DMS53 treated with DMSO at 0.1 percent for 48 hours (cell line): ENCODE measurements around the gene TMEM269.

ENCODE experiments used
- DNase-seq: peaks from one replicate; lab custom pipeline; 2025; ENCODE audit not compliant: unreplicated experiment; lab: John Stamatoyannopoulos, UW

TMEM269 gene

DNA sequence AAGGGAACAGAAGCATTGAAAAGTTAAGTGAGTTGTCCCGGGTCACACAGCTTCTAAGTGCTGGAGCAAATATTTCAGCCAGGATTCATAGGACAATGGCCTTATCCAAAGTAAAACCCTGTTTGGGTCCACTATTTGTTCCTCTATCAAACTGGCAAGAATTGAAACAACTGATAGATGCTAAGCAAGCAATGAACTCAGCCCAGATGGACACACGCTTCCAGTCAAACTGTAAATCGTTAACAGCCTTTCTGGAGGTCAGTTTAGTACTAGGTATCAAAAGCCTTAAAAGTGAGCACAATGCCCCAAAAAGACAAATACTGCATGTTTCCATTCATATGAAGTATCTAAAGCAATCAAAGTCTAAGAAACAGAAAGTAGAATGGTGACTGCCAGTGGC lies 33.2 kb downstream of the TMEM269 start:
- no peak for DNase-seq

- DNase-seq = no peak
These were observed 36.0 kb downstream of the TMEM269 start for GRCh38 chr1:42820813-42821212.

- DNase-seq = no peak
These were observed 36.9 kb downstream of the TMEM269 start for GRCh38 chr1:42821690-42822089.

DNA sequence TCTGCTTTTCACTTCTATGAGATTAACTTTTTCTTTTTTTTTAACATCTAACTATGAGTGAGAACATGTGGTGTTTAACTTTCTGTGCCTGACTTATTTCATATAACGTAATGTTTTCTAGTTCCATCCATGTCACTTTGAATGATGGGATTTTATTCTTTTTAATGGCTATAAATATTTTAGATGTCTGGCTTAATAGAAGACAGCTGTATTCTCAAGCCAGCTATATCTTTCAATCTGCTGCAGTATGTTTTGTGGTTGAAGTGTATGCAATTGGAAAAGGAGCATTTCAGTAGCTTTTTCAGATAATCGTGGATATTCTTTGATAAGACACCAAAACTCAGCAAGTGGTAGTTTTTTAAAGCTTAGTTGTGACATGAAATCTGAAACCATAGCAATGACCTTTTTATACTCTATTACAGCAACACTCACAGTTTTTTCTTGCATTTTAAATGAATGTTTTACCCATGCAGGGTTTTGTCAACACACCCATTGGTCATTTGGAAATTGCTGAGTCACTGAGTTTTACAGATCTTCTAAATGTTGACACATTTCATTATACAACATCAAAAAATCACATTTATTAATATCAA lies 38.1 kb downstream of the TMEM269 start:
- no peak for DNase-seq

DNA sequence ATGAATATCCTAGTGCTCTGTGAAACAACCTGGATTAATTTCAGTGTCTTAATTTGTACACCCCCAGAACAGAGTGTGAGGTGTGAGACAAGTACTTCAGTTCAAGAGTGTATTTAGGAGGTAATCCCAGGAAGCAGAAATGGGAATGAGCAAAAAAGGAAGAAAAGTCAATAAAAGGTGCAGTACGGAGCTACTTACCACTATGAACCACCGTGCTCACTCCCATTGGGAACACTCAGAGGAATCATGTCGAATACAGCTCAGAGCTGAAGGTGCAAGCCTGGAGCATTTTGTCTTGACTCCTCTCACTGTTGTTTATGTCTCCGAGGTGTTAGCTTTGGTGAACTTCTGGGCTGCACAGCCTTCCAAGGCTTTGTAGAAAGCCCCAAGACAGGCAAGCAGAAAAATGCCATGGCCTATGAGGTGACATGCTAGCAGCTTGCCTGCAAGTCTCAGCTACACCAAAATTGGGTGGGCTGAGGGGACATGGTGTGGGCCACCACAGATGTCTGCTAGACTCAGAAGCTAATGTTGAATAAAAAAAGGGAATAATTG lies 39.8 kb downstream of the TMEM269 start:
- DNase-seq = no peak

DNA sequence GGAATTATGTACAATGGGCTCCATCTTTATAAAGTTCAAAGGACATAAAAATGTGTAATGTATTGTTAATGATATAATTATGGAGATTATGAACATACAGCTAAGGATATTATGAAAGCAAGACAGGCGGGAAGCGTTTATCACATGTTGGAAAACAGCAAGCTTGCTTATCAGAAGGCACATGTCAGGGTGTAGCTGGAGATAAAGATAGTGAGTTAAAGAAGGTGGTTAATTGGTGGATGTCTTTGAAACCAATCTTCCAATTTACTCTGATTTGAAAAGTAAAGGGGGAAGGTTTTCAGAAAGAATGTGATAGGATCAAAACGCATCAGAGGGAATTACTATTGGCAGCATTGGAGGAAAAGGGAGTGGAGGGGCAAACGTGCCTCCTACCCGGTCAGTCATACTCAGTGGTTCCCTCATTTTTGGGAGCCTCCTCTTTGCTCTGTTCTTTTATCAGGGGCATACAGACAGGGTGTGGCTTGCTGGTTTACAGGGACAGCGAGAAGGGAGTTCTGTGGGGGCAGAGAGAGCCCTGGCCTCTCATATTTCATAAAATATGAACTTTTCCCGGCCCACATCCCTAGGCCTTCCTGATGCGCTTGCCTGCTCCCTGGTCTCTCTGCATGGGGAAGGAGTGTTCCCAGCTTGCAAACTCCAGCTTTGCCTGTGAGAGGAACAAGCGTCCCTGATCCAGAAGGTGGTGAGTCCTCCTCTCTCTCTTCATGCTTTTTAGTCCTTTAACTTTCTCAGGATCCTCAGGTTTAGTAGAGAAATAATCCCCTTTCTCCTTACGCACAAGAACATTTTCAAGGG lies 40.5 kb downstream of the TMEM269 start:
- no peak for DNase-seq

- DNase-seq = no peak
These were observed 45.8 kb downstream of the TMEM269 start for GRCh38 chr1:42830631-42831030.

DNA sequence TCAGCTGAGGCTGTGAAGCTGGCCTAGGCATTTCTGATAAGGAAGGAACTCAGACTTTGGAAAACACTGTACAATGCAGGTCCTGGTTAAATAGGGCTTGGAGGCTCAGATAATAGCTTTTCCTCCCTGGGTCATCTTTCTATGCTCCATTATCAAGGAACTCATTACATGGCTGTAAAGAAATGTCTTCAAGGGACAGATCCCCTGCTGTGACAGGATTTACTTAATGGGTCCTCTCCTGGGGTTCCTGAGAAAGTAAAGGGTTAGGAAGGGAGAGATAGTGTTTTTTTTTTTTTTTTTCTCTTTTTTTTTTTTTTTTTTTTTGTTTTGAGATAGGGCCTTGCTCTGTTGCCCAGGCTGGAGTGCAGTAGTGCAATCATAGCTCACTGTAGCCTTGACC lies 46.5 kb downstream of the TMEM269 start:
- no peak for DNase-seq

DNA sequence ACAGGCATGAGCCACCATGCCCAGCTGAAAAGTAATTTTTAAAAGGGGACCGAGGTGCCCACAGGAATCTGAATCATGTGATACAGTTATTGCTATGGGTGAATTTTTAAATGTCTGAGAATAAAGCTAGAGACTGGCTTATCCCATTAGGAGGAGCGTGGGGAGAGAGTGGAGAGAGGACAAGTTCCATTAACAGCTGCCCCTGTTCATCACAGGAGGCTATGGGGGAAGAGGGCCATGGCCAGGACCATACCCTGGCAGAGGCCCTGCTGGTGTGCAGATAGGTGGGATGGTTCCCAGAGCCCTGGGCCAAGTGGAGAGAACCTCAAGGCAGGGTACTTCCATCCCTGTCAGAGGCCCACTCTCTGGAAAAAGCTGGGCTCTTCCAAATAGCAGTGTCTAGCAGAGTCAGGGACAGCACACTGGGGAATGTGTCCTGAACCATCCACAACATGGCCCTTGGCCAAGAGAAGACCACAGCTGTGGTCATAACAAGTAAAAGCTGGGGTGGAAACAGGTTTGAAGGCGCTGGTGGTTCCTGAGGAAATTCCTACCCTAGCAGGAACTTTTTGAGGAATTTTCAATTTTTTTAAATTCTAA lies 48.0 kb downstream of the TMEM269 start:
- DNase-seq = no peak

GRCh38 chr1:42833981-42834380 lies 49.2 kb downstream of the TMEM269 start:
- no peak for DNase-seq

DNA sequence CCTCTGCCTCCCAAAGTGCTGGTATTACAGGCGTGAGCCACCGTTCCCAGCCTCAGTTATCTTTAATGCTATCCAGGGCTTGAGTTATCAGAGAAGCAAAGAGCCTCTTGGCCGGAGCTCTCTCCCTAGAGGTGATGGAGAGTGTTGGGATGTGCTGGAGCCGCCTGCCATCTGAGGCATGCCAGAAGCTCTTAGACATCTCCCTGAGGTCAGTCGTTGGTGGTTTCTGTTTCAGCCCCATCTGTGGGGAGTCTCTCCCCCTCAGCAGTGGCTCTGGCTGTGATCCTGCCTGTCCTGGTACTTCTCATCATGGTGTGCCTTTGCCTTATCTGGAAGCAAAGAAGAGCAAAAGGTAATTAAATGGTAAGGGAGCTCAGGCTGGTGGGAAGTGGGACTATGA lies 50.0 kb downstream of the TMEM269 start:
- DNase-seq = no peak

DNA sequence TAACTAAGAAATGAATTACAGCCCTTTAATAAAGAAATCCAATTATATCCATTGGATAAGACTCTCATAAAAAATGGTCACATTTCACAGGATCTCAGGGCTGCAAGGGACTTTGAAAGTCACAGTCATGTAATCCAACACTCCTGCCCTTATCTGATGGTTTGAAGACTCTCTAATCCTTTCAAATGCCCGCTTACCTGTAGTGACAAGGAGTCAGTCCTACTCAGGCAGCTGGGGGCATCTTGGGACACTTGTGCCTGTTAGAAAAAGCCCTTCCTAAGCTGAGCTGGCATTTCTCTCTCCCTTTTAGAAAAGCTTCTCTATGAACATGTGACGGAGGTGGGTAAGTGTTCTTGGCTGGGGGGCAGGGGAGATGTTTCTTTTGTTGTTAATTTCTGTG lies 50.6 kb downstream of the TMEM269 start:
- DNase-seq = no peak

DNA sequence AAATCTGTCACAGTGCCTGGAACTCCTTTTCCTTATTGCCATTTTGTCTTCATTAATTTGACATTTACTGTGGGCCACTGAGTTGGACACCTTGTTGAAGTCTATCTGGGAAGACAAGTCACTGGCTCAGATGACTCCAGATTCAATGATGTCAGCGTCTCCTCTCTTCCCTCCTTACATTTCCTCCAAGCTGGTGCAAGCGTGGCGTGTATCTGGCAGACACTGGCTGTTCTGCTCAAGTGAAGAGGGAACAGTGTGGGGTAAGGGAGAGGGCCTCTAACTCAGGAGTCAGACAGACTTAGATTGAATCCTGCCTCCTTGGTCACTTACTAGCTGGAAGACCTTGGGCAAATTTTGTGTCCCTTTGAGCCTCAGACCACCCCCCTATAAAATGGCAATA lies 52.9 kb downstream of the TMEM269 start:
- DNase-seq = no peak

DNA sequence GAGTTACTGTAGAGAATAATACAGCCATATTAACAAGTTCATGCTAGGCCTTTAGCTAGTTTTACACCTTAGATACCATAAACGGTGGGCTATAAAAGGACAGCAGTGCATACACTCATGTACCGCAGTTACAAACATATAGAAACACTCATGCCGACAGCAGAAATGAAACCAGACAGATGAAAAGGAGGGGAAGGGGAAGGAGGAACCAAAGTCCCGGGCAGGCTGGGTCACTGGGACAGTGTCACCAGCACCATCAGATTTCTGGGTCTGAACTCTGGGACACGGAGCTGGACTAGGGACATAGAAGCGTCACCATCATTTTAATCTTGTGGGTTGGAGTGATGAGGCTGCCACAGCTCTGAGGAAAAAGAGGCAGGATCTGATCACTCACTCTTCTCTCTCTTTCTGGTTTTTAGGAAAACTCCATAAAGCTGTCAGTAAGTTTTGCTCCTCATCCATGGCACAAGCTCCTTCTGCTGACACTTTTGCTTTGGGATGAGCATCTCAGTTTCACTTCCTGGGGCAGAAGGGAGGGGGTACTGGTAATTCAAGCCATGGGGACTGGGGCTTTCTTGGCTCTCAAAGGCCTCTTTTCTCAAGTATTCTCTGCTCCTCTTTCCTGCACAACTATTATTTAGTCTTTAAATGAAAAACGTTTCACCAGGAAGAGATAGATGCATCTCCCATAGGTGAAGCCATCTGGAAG lies 53.8 kb downstream of the TMEM269 start:
- no peak for DNase-seq

GRCh38 chr1:42841010-42841409 lies 56.2 kb downstream of the TMEM269 start:
- no peak for DNase-seq

- no peak for DNase-seq
These were observed 56.8 kb downstream of the TMEM269 start for GRCh38 chr1:42841440-42842147.

DNA sequence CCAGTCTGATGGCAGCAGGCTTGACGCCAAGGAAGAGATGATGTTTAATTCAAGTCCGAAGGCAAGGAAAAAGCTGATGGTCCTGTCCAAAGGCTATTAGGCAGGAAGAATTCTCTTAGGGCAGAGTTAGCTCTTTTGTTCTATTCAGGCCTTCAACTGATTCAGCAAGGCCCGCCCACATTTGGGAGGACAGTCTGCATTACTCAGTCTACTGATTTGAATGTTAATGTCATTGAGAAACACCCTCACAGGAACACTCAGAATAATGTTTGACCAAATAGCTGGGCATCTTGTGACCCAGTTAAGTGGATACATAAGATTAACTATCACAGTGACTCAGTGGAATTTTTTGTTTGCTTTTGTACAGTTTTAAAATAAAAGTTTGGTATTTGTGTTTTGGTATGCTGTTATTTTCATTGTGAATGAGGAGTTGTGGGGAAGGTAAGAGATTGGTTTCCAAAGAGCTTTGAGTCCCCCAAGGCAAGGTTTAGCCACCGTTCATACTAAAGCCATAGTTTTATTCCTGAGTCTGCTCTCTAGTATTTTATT lies 59.9 kb downstream of the TMEM269 start:
- no peak for DNase-seq

DNA sequence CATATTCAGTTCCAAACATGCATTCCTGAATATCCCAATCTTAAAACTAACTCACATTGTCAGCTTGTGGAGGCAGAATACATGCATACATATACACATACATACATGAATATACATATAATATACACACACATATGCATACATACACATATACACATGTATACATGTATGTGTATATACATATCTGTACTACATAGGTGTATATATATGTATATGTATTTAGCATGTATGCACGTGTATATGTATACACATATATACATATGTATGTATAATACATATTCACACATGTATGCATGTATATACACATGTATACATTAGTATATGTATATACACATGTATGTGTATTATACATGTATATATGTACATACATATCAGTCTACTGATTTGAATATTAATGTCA lies 60.4 kb downstream of the TMEM269 start:
- no peak for DNase-seq

DNA sequence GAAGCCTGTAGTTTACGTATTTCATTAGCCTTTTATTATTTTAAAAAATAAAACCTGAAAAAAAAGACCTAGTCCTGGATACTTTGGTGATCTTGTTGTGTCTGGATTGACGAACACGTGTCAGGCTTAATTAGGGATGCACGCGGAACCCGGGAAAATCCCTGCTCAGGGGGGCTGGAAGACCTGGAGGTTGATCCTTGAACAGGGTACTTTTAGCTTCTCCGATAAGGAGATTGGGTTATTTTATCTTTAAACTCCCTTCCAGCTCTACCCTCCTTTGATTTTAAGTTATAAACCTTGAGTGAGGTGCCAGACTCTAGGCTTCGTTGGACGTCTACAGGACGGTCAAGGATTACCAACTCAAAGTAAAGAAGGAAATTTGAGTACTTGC lies 61.1 kb downstream of the TMEM269 start:
- DNase-seq = no peak

DNA sequence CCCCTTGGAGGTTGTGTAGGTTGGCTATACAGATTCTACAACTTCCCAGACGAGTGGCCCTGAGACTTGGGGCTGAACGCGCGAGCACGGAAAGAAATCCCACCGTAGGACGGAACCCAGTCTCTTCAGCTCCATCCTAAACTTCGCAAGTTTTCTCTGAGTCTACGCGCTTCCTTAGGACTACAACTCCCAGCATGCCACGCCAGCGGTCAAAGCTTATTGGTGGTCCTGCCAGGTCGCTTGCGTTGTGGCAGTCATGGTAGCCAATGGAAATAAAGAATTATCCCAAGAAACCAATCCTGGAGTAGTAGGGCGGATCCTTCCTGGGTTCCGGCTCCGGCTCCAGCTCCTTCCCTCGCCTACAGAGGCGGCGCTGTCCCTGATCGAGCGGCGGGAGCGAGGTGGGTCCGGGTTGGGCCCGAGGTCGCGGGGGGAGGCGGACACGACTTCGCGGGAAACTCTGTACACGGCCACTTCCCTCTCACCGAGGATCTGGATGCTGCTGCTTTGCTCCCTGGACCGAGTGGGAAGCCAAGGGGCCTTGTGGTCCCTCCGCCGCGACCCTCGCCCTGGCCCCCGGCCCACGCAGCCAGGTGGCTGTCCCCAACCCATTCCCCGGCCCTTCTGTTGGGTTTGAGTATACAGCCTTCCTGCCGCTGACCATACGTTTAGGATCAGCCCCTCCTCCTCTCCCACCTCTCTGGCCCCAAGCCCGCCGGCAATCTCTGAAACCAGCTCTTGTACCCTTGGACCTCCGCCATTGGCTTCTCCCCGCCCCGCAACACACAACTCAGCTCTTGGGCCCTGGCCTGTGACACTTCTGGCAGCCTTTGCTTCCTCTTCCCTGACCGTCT lies 61.7 kb downstream of the TMEM269 start, which contains the start of gene ZNF691:
Gene ZNF691 (plus strand): TSS at position 357 of the 854 bp plus-strand sequence. CDS start 3,046 bp downstream, outside the sequence.
- DNase-seq = peak; percentile 95
